Uterus (tissue), 4 donors: ENCODE data around the gene MATK. TPM values are rescaled to one million over a fixed set of nuclear protein-coding genes. Genes with fewer than 3 reads are reported as not detected.

Experiments used
- DNase-seq, 2 donors: peaks; one replicate each; pipeline ENCODE4 v3.0.0-alpha.2; 2019 to 2020
- H3K27ac ChIP-seq, 2 donors: fragments of 200-600 bp; sonication (generic); 1 replicate in 1 of 2; 2 replicates in 1 of 2; pipeline ENCODE4 v1.5.1; 2016 to 2018
- H3K27me3 ChIP-seq, 2 donors: fragments of 200-600 bp; sonication (generic); one replicate each; pipeline ENCODE4 v1.5.1; 2018 to 2019; ENCODE audit warnings: control low read depth in 1 of 2
- H3K36me3 ChIP-seq, 2 donors: fragments of 200-600 bp; sonication (generic); one replicate each; pipeline ENCODE4 v1.5.1; 2019; ENCODE audit warnings: control low read depth in 1 of 2
- H3K4me1 ChIP-seq, 2 donors: fragments of 200-600 bp; sonication (generic); one replicate each; pipeline ENCODE4 v1.5.1; 2018 to 2019; ENCODE audit warnings: control low read depth in 1 of 2
- H3K4me3 ChIP-seq, 2 donors: fragments of 200-600 bp; sonication (generic); 1 replicate in 1 of 2; 2 replicates in 1 of 2; pipeline ENCODE4 v1.5.1; 2018 to 2019; ENCODE audit warnings: mild to moderate bottlenecking in 1 of 2
- H3K9me3 ChIP-seq, 2 donors: fragments of 200-600 bp; sonication (generic); one replicate each; pipeline ENCODE4 v1.5.1; 2019; ENCODE audit warnings: control low read depth in 1 of 2
- CTCF ChIP-seq, 4 experiments: fragments of 200-600 bp in 2 of 4; fragments of 450-650 bp in 2 of 4; sonication (generic) in 2 of 4; IDR thresholded peaks; one replicate each; pipeline ENCODE4 v1.5.1; 2016 to 2019; ENCODE audit warnings: antibody characterized with exemption in 4 of 4, mild to moderate bottlenecking in 2 of 4, moderate library complexity in 1 of 4
- POLR2A ChIP-seq, 2 donors: fragments of 450-650 bp; IDR thresholded peaks; one replicate each; pipeline ENCODE4 v1.6.1; 2016; ENCODE audit warnings: antibody characterized with exemption in 2 of 2, mild to moderate bottlenecking in 1 of 2, moderate library complexity in 1 of 2
- intact Hi-C: fragments of 100-400 bp; cut with DNase I; formaldehyde crosslinking; loops from one replicate; pipeline ENCODE4 v1.15.1; 2023; ENCODE audit warnings: low total_unique reads
- total RNA-seq, 4 donors: library from RNA; depleted of rRNA in 3 of 4; stranded (reverse); fragments of >200 nt in 3 of 4; gene quantifications; one replicate each; pipeline versions ENCODE4 v1.1.0 to v1.2.4, GENCODE V29; 2014 to 2023
- donor health status: DM: yes; HTN: yes; CAD: no.

Gene MATK
- total RNA-seq, 4 donors from 2014 or later: 1.0 to 11.2 (median 1.5) TPM; not detected in 1

GRCh38 chr19:3751236-3751635 lies 34.9 kb downstream of the MATK start:
- no peak for DNase-seq
- H3K27me3 ChIP-seq: no peaks in the 10 kb centered on the region
- H3K27ac ChIP-seq: no peak overlapping the region
- TF ChIP-seq POLR2A (IDR thresholded peaks at IDR 0.05) (no peak), CTCF (IDR thresholded peaks at IDR 0.05) (no peak)
- no peaks in the 10 kb centered on the region for H3K9me3 ChIP-seq
- H3K4me3 ChIP-seq: no peak overlapping the region
- intact Hi-C loops: no loop called here
- H3K4me1 ChIP-seq: no peaks in the 10 kb centered on the region
- H3K36me3 ChIP-seq: no peaks in the 10 kb centered on the region

- intact Hi-C loops: no loop called here
- H3K27ac ChIP-seq: no peak overlapping the region
- no peaks in the 10 kb centered on the region for H3K4me1 ChIP-seq
- no peak overlapping the region for H3K4me3 ChIP-seq
- H3K36me3 ChIP-seq: no peaks in the 10 kb centered on the region
- no peaks in the 10 kb centered on the region for H3K9me3 ChIP-seq
- DNase-seq: no peak
- no peaks in the 10 kb centered on the region for H3K27me3 ChIP-seq
- TF ChIP-seq POLR2A (IDR thresholded peaks at IDR 0.05): no peak
These were observed 36.0 kb downstream of the MATK start for GRCh38 chr19:3750211-3750610.

- TF ChIP-seq POLR2A (IDR thresholded peaks at IDR 0.05) (no peak), CTCF (IDR thresholded peaks at IDR 0.05) (no peak)
- H3K36me3 ChIP-seq: no peaks in the 10 kb centered on the region
- DNase-seq: no peak
- H3K4me1 ChIP-seq: no peaks in the 10 kb centered on the region
- H3K4me3 ChIP-seq: no peak overlapping the region
- H3K27me3 ChIP-seq: no peaks in the 10 kb centered on the region
- H3K27ac ChIP-seq: no peak overlapping the region
- intact Hi-C loops: no loop called here
- H3K9me3 ChIP-seq: no peaks in the 10 kb centered on the region
These were observed 37.2 kb downstream of the MATK start for GRCh38 chr19:3748965-3749364.

- intact Hi-C loops: no loop called here
- H3K4me3 ChIP-seq: no peak overlapping the region
- TF ChIP-seq POLR2A (IDR thresholded peaks at IDR 0.05) (no peak), CTCF (IDR thresholded peaks at IDR 0.05) (no peak)
These were observed 39.7 kb downstream of the MATK start for GRCh38 chr19:3746371-3747056.

GRCh38 chr19:3745363-3746045 lies 40.7 kb downstream of the MATK start:
- Histone ChIP-seq H3K36me3 (no peaks in the 10 kb centered on the region), H3K9me3 (no peaks in the 10 kb centered on the region), H3K27ac (no peak overlapping the region), H3K27me3 (no peaks in the 10 kb centered on the region), H3K4me3 (no peak overlapping the region), H3K4me1 (no peaks in the 10 kb centered on the region)
- intact Hi-C loops: no loop called here
- no peak for DNase-seq
- no peak for TF ChIP-seq POLR2A (IDR thresholded peaks at IDR 0.05)
- no peak for TF ChIP-seq CTCF (IDR thresholded peaks at IDR 0.05)

More at GRCh38 chr19:3746371-3747056, 39.7 kb downstream of the MATK start:
- Histone ChIP-seq H3K36me3 (no peaks in the 10 kb centered on the region), H3K27ac (no peak overlapping the region), H3K27me3 (no peaks in the 10 kb centered on the region), H3K4me1 (no peaks in the 10 kb centered on the region), H3K9me3 (no peaks in the 10 kb centered on the region)
- DNase-seq: no peak
